ENCODE measurements around the gene CELF3.

Gene CELF3

GRCh38 chr1:151720974-151721787 lies 4.6 kb upstream of the CELF3 start, which contains the start of gene RIIAD1:
TSS of gene RIIAD1 (plus strand) at chr1:151721522. CDS start at chr1:151721537, 15 bp downstream.
- peak; percentile 19 to 62 (median 44) for DNase-seq

GRCh38 chr1:151720554-151720953 lies 4.0 kb upstream of the CELF3 start:
- peak; percentile 36 to 44 (median 40) for DNase-seq

GRCh38 chr1:151720125-151720524 lies 3.5 kb upstream of the CELF3 start:
- DNase-seq: no peak

- DNase-seq: no peak
Observed at GRCh38 chr1:151718666-151719065, 2.1 kb upstream of the CELF3 start.

GRCh38 chr1:151718011-151718431 lies 1.4 kb upstream of the CELF3 start:
- DNase-seq: no peak

GRCh38 chr1:151716405-151716762 lies 219 bp downstream of the CELF3 start:
- DNase-seq: no peak

- no peak for DNase-seq
Observed at GRCh38 chr1:151715726-151716404, 738 bp downstream of the CELF3 start.

- DNase-seq: no peak
Observed at GRCh38 chr1:151714820-151715725, 1.5 kb downstream of the CELF3 start.

GRCh38 chr1:151713874-151714273 lies 2.7 kb downstream of the CELF3 start:
- DNase-seq: no peak

GRCh38 chr1:151713044-151713443 lies 3.6 kb downstream of the CELF3 start:
- no peak for DNase-seq

GRCh38 chr1:151711951-151712350 lies 4.7 kb downstream of the CELF3 start:
- DNase-seq: no peak

- DNase-seq: no peak
Observed at GRCh38 chr1:151711044-151711800, 5.4 kb downstream of the CELF3 start.

GRCh38 chr1:151710187-151710840 lies 6.3 kb downstream of the CELF3 start:
- peak; percentile 57 to 70 (median 62) for DNase-seq

- DNase-seq: no peak
Observed at GRCh38 chr1:151708891-151709290, 7.7 kb downstream of the CELF3 start.

- no peak for DNase-seq
Observed at GRCh38 chr1:151707541-151708065, 9.0 kb downstream of the CELF3 start.

GRCh38 chr1:151706464-151707415 lies 9.9 kb downstream of the CELF3 start:
- DNase-seq: no peak

GRCh38 chr1:151705753-151706463 lies 10.7 kb downstream of the CELF3 start:
- no peak for DNase-seq

GRCh38 chr1:151705146-151705545 lies 11.5 kb downstream of the CELF3 start:
- DNase-seq: no peak

GRCh38 chr1:151704246-151704645 lies 12.4 kb downstream of the CELF3 start:
- DNase-seq: no peak

GRCh38 chr1:151703813-151704212 lies 12.8 kb downstream of the CELF3 start:
- DNase-seq: no peak
